Neural progenitor cell (in vitro differentiated cells): ENCODE results near the gene TMEM234. TPM values are rescaled to one million over a fixed set of nuclear protein-coding genes. Genes with fewer than 3 reads are reported as not detected.

Experiments used
- DNase-seq: peaks from one replicate; pipeline ENCODE4 v3.0.0-alpha.2; 2016; ENCODE audit warnings: low spot score
- H2AFZ ChIP-seq: fragments of 200-600 bp; sonication (generic); replicated peaks from 2 replicates; pipeline ENCODE4 v1.6.1; 2016; ENCODE audit warnings: antibody characterized with exemption
- H3F3A ChIP-seq: fragments of 200-600 bp; sonication (generic); 2 replicates; pipeline ENCODE4 v1.6.1; 2016; ENCODE audit warnings: antibody characterized with exemption, low read depth
- H3K27ac ChIP-seq: fragments of 200-600 bp; sonication (generic); 2 replicates; pipeline ENCODE4 v1.5.1; 2016; ENCODE audit warnings: mild to moderate bottlenecking
- H3K27me3 ChIP-seq: fragments of 200-600 bp; sonication (generic); 2 replicates; pipeline ENCODE4 v1.6.1; 2016; ENCODE audit warnings: mild to moderate bottlenecking, moderate library complexity
- H3K36me3 ChIP-seq: fragments of 200-600 bp; sonication (generic); 2 replicates; pipeline ENCODE4 v1.5.1; 2016
- H3K4me1 ChIP-seq: fragments of 200-600 bp; sonication (generic); 2 replicates; pipeline ENCODE4 v1.6.1; 2016; ENCODE audit warnings: mixed run types
- H3K4me2 ChIP-seq: fragments of 200-600 bp; sonication (generic); 2 replicates; pipeline ENCODE4 v1.6.1; 2016
- H3K4me3 ChIP-seq: fragments of 200-600 bp; sonication (generic); 2 replicates; pipeline ENCODE4 v1.5.1; 2016
- H3K79me2 ChIP-seq: fragments of 200-600 bp; sonication (generic); 2 replicates; pipeline ENCODE4 v1.6.1; 2016; ENCODE audit warnings: low read depth
- H3K9ac ChIP-seq: fragments of 200-600 bp; sonication (generic); 2 replicates; pipeline ENCODE4 v1.6.1; 2016
- H3K9me3 ChIP-seq: fragments of 200-600 bp; sonication (generic); 2 replicates; pipeline ENCODE4 v1.5.1; 2016; ENCODE audit warnings: low read depth
- H4K20me1 ChIP-seq: fragments of 200-600 bp; sonication (generic); 2 replicates; pipeline ENCODE4 v1.6.1; 2016; ENCODE audit warnings: low read depth
- H3K27ac Mint-ChIP-seq: 3 replicates; pipeline ENCODE4 v1.8.0; 2021; ENCODE audit warnings: mixed read lengths
- H3K27me3 Mint-ChIP-seq: 2 replicates; pipeline ENCODE4 v1.8.0; 2022; ENCODE audit warnings: low read depth, mild to moderate bottlenecking, inconsistent platforms, moderate library complexity, mixed read lengths; ENCODE audit not compliant: insufficient read depth
- H3K36me3 Mint-ChIP-seq: 3 replicates; pipeline ENCODE4 v1.8.0; 2021; ENCODE audit warnings: mixed read lengths
- H3K4me1 Mint-ChIP-seq: 3 replicates; pipeline ENCODE4 v1.8.0; 2021; ENCODE audit warnings: mixed read lengths
- H3K4me3 Mint-ChIP-seq: 3 replicates; pipeline ENCODE4 v1.8.0; 2021; ENCODE audit warnings: mild to moderate bottlenecking, moderate library complexity, mixed read lengths
- H3K9me3 Mint-ChIP-seq: 3 replicates; pipeline ENCODE4 v1.8.0; 2020; ENCODE audit warnings: mixed read lengths
- EZH2 ChIP-seq: fragments of 200-600 bp; sonication (generic); IDR thresholded peaks from 2 replicates; pipeline ENCODE4 v1.6.1; 2017; ENCODE audit warnings: antibody characterized with exemption, mild to moderate bottlenecking, moderate library complexity
- EZH2phosphoT487 ChIP-seq: fragments of 200-600 bp; sonication (generic); IDR thresholded peaks from 2 replicates; pipeline ENCODE4 v1.6.1; 2017; ENCODE audit warnings: antibody characterized with exemption
- total RNA-seq: library from RNA; depleted of rRNA; stranded (reverse); fragments of >200 nt; gene quantifications from 2 replicates; pipeline ENCODE4 v1.2.3, GENCODE V29; 2015; ENCODE audit warnings: low replicate concordance
- TF ChIP-seq, protein P1 (sequence below): fragments of 200-600 bp; sonication (generic); IDR thresholded peaks from 2 replicates; pipeline ENCODE4 v1.5.1; 2017; ENCODE audit warnings: antibody characterized with exemption, mild to moderate bottlenecking

Gene TMEM234
- total RNA-seq, 1 donor from 2014 or later = 6.0 TPM

DNA sequence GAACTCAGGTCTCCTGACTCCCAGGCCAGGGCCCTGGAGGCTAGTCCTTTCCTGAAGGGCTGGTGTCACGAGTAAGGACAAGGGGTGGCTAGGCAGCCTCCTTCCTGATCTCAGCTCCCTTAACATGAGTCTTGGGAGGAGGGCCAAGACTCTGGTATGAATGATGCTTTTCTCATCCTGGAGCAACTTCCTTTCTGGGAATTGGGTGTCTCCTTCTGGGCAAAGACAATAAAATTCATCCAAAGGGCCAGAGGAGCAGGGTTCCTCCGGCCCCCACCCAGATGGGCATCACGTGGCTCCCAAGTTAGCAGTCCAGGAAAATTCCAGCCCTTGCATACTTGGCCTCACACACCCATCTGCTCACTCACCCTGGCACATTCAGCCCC lies 24.7 kb upstream of the TMEM234 start, which contains the start of gene FAM167B:
FAM167B (plus strand) TSS at position 335 of the 386 bp plus-strand sequence. CDS start 200 bp downstream, outside the sequence.
- Histone ChIP-seq H3F3A (peaks cover 35% of the 10 kb centered on the region), H3K4me1 (peaks cover 24% of the 10 kb centered on the region), H3K4me3 (no peak within 1 kb of the TSS), H3K36me3 (no peaks in the 10 kb centered on the region), H3K9me3 (no peaks in the 10 kb centered on the region), H4K20me1 (no peaks in the 10 kb centered on the region), H3K27ac (no peak within 1 kb of the TSS), H3K27me3 (no peaks in the 10 kb centered on the region), H3K4me2 (no peak within 1 kb of the TSS), H3K9ac (no peak within 1 kb of the TSS), H2AFZ (no peak within 1 kb of the TSS), H3K79me2 (peaks cover 7% of the 10 kb centered on the region)
- TF ChIP-seq EZH2phosphoT487 (no peak), EZH2 (no peak)
- TF ChIP-seq, protein P1, sequence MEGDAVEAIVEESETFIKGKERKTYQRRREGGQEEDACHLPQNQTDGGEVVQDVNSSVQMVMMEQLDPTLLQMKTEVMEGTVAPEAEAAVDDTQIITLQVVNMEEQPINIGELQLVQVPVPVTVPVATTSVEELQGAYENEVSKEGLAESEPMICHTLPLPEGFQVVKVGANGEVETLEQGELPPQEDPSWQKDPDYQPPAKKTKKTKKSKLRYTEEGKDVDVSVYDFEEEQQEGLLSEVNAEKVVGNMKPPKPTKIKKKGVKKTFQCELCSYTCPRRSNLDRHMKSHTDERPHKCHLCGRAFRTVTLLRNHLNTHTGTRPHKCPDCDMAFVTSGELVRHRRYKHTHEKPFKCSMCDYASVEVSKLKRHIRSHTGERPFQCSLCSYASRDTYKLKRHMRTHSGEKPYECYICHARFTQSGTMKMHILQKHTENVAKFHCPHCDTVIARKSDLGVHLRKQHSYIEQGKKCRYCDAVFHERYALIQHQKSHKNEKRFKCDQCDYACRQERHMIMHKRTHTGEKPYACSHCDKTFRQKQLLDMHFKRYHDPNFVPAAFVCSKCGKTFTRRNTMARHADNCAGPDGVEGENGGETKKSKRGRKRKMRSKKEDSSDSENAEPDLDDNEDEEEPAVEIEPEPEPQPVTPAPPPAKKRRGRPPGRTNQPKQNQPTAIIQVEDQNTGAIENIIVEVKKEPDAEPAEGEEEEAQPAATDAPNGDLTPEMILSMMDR = no peak
- DNase-seq = no peak
- Mint-ChIP-seq H3K9me3 (no peaks in the 10 kb centered on the region), H3K4me1 (peaks cover 31% of the 10 kb centered on the region), H3K27ac (no peak within 1 kb of the TSS), H3K4me3 (peak within 1 kb of the TSS; percentile 15), H3K36me3 (no peaks in the 10 kb centered on the region), H3K27me3 (peaks cover 7% of the 10 kb centered on the region)

DNA sequence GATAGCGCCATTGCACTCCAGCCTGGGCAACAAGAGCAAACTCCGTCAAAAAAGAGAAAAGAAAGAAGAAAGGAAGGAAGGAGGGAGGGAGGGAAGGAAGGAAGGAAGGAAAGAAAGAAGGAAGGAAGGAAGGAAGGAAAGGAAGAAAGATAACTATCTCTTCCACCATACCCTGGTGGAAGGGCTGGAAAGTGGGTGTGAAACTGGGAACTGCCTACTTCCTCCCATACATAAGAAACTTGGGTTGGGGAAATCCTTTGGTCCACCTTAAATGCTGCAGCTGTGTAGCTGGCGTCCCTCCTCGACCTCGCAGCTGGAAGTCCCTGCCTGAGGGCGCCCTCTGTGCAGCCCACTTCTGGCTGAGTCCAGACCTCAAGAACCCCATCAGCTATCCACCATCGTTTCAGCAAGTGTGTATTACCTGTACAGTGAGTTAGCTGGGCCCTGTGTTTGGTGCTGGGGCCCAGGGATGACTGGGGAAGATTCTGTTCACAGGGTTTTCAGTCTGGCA lies 20.2 kb upstream of the TMEM234 start:
- no peaks in the 10 kb centered on the region for H3K36me3 Mint-ChIP-seq
- DNase-seq = peak; percentile 54
- Histone ChIP-seq H3K79me2 (peaks cover 31% of the 10 kb centered on the region), H3K27me3 (no peaks in the 10 kb centered on the region), H3K36me3 (no peaks in the 10 kb centered on the region), H3K9me3 (no peaks in the 10 kb centered on the region), H2AFZ (no peak overlapping the region), H4K20me1 (no peaks in the 10 kb centered on the region), H3K9ac (no peak overlapping the region), H3K4me1 (peaks cover 28% of the 10 kb centered on the region), H3K4me2 (peak overlapping the region; percentile 73), H3K4me3 (peak overlapping the region; percentile 32), H3F3A (peaks cover 45% of the 10 kb centered on the region), H3K27ac (no peak overlapping the region)
- peaks cover 24% of the 10 kb centered on the region for H3K4me1 Mint-ChIP-seq
- H3K4me3 Mint-ChIP-seq = peak overlapping the region; percentile 91
- TF ChIP-seq EZH2 (no peak), EZH2phosphoT487 (no peak)
- TF ChIP-seq, protein P1 = no peak
- H3K27me3 Mint-ChIP-seq = peaks cover 8% of the 10 kb centered on the region
- no peak overlapping the region for H3K27ac Mint-ChIP-seq
- no peaks in the 10 kb centered on the region for H3K9me3 Mint-ChIP-seq

DNA sequence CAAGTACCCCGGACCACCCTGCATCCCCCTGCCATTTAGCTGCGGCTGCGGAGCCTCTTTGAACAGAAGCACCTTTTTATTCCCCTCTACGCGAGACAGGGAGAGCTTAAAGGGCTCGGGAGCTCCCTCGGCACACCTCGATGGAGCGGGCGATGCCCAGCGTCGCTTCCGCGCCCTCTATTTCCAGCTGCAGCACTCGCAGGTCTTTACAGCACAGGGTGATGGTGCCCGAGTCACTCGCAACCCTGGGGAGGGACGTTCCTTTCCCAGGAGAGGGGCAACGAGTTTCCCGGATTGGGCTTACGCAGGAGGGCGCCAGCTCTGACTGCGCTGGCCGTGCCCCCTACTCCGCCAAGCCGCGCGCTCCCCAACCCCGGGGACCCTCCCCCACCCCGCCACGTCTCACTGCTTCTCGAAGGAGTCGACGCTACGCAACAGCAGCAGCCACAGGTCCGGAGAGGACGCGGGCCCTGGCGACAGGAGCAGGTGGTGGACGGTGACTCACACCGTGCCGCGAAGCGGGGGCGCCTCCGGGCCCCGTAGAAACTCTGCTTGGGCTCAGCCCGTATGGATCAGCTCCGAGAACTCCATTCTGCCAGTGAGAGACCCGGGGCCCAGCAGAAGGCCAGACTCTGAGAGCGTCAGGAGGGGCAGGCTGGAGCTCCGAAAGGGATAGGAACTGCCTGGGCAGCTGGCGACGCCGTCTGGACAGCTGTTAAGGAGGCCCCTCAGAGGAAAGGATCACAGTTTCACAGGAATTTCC lies 19.0 kb upstream of the TMEM234 start:
- Mint-ChIP-seq H3K27ac (no peak overlapping the region), H3K27me3 (peaks cover 6% of the 10 kb centered on the region), H3K9me3 (no peaks in the 10 kb centered on the region), H3K36me3 (peaks cover under 1% of the 10 kb centered on the region), H3K4me1 (peaks cover 24% of the 10 kb centered on the region), H3K4me3 (peak overlapping the region; percentile 91)
- Histone ChIP-seq H3K79me2 (peaks cover 36% of the 10 kb centered on the region), H3K4me2 (peak overlapping the region; percentile 97), H3F3A (peaks cover 41% of the 10 kb centered on the region), H3K27me3 (no peaks in the 10 kb centered on the region), H3K36me3 (no peaks in the 10 kb centered on the region), H3K9me3 (no peaks in the 10 kb centered on the region), H3K9ac (no peak overlapping the region), H3K4me3 (peak overlapping the region; percentile 65), H3K4me1 (peaks cover 28% of the 10 kb centered on the region), H3K27ac (no peak overlapping the region), H4K20me1 (no peaks in the 10 kb centered on the region), H2AFZ (peak overlapping the region; percentile 48)
- peak; percentile 77 for DNase-seq
- no peak for TF ChIP-seq EZH2phosphoT487
- TF ChIP-seq, protein P1 = no peak
- no peak for TF ChIP-seq EZH2
